GM12878 (cell line): ENCODE results near the gene SLC27A5. TPM values are rescaled to one million over a fixed set of nuclear protein-coding genes. Genes with fewer than 3 reads are reported as not detected.

ENCODE experiments used
- ATF2 ChIP-seq: IDR thresholded peaks from 2 replicates; pipeline ENCODE4 v1.6.1; 2012; ENCODE audit warnings: low read length, inconsistent platforms
- BHLHE40 ChIP-seq, 2 experiments: fragments of 450-650 bp in 1 of 2; IDR thresholded peaks; 2 replicates each; pipeline ENCODE4 v1.6.1; 2011 to 2017; ENCODE audit warnings: low read depth in 2 of 2, borderline replicate concordance in 1 of 2, improper control_type of control experiment in 1 of 2, low read length in 1 of 2, mild to moderate bottlenecking in 1 of 2
- CHD4 ChIP-seq: fragments of 200-600 bp; sonication (generic); IDR thresholded peaks from 2 replicates; pipeline ENCODE4 v1.6.1; 2016; ENCODE audit warnings: mild to moderate bottlenecking
- CUX1 ChIP-seq: IDR thresholded peaks from 2 replicates; pipeline ENCODE4 v1.6.1; 2012; ENCODE audit warnings: improper control_type of control experiment, low read depth, low read length; ENCODE audit not compliant: insufficient replicate concordance
- ESRRA ChIP-seq: IDR thresholded peaks from 2 replicates; pipeline ENCODE4 v1.6.1; 2012; ENCODE audit warnings: mild to moderate bottlenecking, low read length, improper control_type of control experiment
- IKZF1 ChIP-seq: fragments of 450-650 bp; conservative IDR thresholded peaks from 2 replicates; pipeline ENCODE4 v1.6.1; 2017; ENCODE audit warnings: antibody characterized with exemption, mild to moderate bottlenecking
- KAT2A ChIP-seq: conservative IDR thresholded peaks from 2 replicates; pipeline ENCODE4 v1.6.1; 2011; ENCODE audit warnings: low read depth, low read length; ENCODE audit not compliant: control insufficient read depth
- MTA3 ChIP-seq: IDR thresholded peaks from 2 replicates; pipeline ENCODE4 v1.6.1; 2012; ENCODE audit warnings: low read length, inconsistent platforms, borderline replicate concordance
- NFYB ChIP-seq: IDR thresholded peaks from 2 replicates; pipeline ENCODE4 v1.6.1; 2011; ENCODE audit warnings: low read depth, mild to moderate bottlenecking, low read length, improper control_type of control experiment, moderate library complexity; ENCODE audit not compliant: insufficient read depth
- RBBP5 ChIP-seq: fragments of 200-600 bp; sonication (generic); conservative IDR thresholded peaks from 2 replicates; pipeline ENCODE4 v1.6.1; 2016
- RCOR1 ChIP-seq: conservative IDR thresholded peaks from 2 replicates; pipeline ENCODE4 v1.6.1; 2012; ENCODE audit warnings: low read depth, low read length, improper control_type of control experiment
- TAF1 ChIP-seq: IDR thresholded peaks from 2 replicates; pipeline ENCODE4 v1.6.1; 2011; ENCODE audit warnings: mild to moderate bottlenecking, low read depth, low read length, borderline replicate concordance
- USF1 ChIP-seq: IDR thresholded peaks from 2 replicates; pipeline ENCODE4 v1.6.1; 2011; ENCODE audit warnings: borderline replicate concordance, low read depth, mild to moderate bottlenecking, moderate library complexity, mixed read lengths, low read length; ENCODE audit not compliant: insufficient read depth; ENCODE audit errors: extremely low read length
- USF2 ChIP-seq: IDR thresholded peaks from 2 replicates; pipeline ENCODE4 v1.6.1; 2011; ENCODE audit warnings: low read depth, low read length, improper control_type of control experiment, borderline replicate concordance
- ZNF687 ChIP-seq: fragments of 450-650 bp; IDR thresholded peaks from 2 replicates; pipeline ENCODE4 v1.6.1; 2017; ENCODE audit warnings: mild to moderate bottlenecking, moderate library complexity
- ZZZ3 ChIP-seq: IDR thresholded peaks from 2 replicates; pipeline ENCODE4 v1.6.1; 2011; ENCODE audit warnings: low read depth; ENCODE audit not compliant: control insufficient read depth, insufficient read length
- polyA plus RNA-seq, 11 experiments: library from polyadenylated mRNA; depleted of rRNA in 4 of 11; unstranded in 6 of 11; stranded (reverse) in 5 of 11; fragments of >200 nt; fragmentation: Nextera tagmentation in 4 of 11; fragmentation: Illumina TruSeq in 1 of 11; extraction: Ambion mirVana in 4 of 11; extraction: Trizol in 1 of 11; gene quantifications; 1 replicate in 1 of 11; 2 replicates in 10 of 11; pipeline versions ENCODE4 v1.2.1 to v1.2.3, GENCODE V29; 2011 to 2016; ENCODE audit warnings: inconsistent platforms in 2 of 11, missing spikeins in 2 of 11, low read depth in 1 of 11
- total RNA-seq, 4 experiments: library from RNA; depleted of rRNA in 3 of 4; stranded (reverse); fragments of >200 nt in 3 of 4; fragmentation: Illumina TruSeq in 1 of 4; extraction: Trizol in 1 of 4; gene quantifications; 2 replicates each; pipeline versions ENCODE4 v1.2.1 to v1.2.3, GENCODE V29; 2013 to 2021

SLC27A5 gene
- total and polyA plus RNA-seq, 10 of the 15 experiments (the other 5 are each of a cell fraction or from before 2014, with no cell fraction given) = 21.2 to 127 (median 31.8) TPM

- TF ChIP-seq ZNF687 (peak; percentile 76; the same call in 1 of the 2 replicates), ZZZ3 (no peak), TAF1 (peak; percentile 77; the same call in 1 of the 2 replicates), NFYB (peak; percentile 91), USF2 (no peak), RCOR1 (no peak), USF1 (no peak), CHD4 (no peak), KAT2A (no peak), ESRRA (no peak), IKZF1 (peak; percentile 90), BHLHE40 (IDR thresholded peaks at IDR 0.05; ENCODE audit: borderline replicate concordance in 1 of 2, low read depth in 2 of 2, low read length in 1 of 2) (peak; percentile 61 to 84; a peak in 3 of 4 replicates), RBBP5 (no peak), CUX1 (peak; percentile 50), MTA3 (no peak), ATF2 (no peak)
These were observed 47.6 kb upstream of the SLC27A5 start (continued) for GRCh38 chr19:58559275-58560006.
